Rectal smooth muscle tissue (tissue), 1 donor: ENCODE measurements around the gene P2RY12.

Experiments used
- H3K27ac ChIP-seq: one replicate; pipeline ENCODE4 v1.7.0; 2013; ENCODE audit warnings: low read depth, low read length, inconsistent platforms
- H3K27me3 ChIP-seq: one replicate; pipeline ENCODE4 v1.7.0; 2013; ENCODE audit warnings: low read length; ENCODE audit not compliant: control insufficient read depth, insufficient read depth
- H3K36me3 ChIP-seq: one replicate; pipeline ENCODE4 v1.7.0; 2013; ENCODE audit warnings: low read length; ENCODE audit not compliant: control insufficient read depth, insufficient read depth
- H3K4me1 ChIP-seq: one replicate; pipeline ENCODE4 v1.7.0; 2013; ENCODE audit warnings: low read length; ENCODE audit not compliant: control insufficient read depth, insufficient read depth
- H3K4me3 ChIP-seq: one replicate; pipeline ENCODE4 v1.7.0; 2013; ENCODE audit warnings: low read length
- H3K9ac ChIP-seq: one replicate; pipeline ENCODE4 v1.7.0; 2013; ENCODE audit warnings: low read length

P2RY12 gene

GRCh38 chr3:151328298-151328995, 56.1 kb downstream of the P2RY12 start:
- Histone ChIP-seq H3K27ac (no peak overlapping the region), H3K9ac (no peak overlapping the region), H3K36me3 (no peaks in the 10 kb centered on the region), H3K4me1 (no peaks in the 10 kb centered on the region), H3K27me3 (no peaks in the 10 kb centered on the region), H3K4me3 (peak overlapping the region; percentile 27)

- Histone ChIP-seq H3K4me1 (no peaks in the 10 kb centered on the region), H3K27me3 (no peaks in the 10 kb centered on the region), H3K9ac (no peak overlapping the region), H3K27ac (no peak overlapping the region), H3K4me3 (no peak overlapping the region), H3K36me3 (no peaks in the 10 kb centered on the region)
Observed at GRCh38 chr3:151327571-151328198, 56.9 kb downstream of the P2RY12 start.

- Histone ChIP-seq H3K9ac (no peak overlapping the region), H3K4me3 (no peak overlapping the region), H3K27me3 (no peaks in the 10 kb centered on the region), H3K27ac (no peak overlapping the region), H3K36me3 (no peaks in the 10 kb centered on the region), H3K4me1 (no peaks in the 10 kb centered on the region)
Observed at GRCh38 chr3:151322511-151322910, 62.0 kb downstream of the P2RY12 start.

- Histone ChIP-seq H3K27ac (no peak overlapping the region), H3K4me1 (no peaks in the 10 kb centered on the region), H3K27me3 (no peaks in the 10 kb centered on the region), H3K36me3 (no peaks in the 10 kb centered on the region), H3K4me3 (no peak overlapping the region), H3K9ac (no peak overlapping the region)
Observed at GRCh38 chr3:151321526-151321925, 63.0 kb downstream of the P2RY12 start.

- Histone ChIP-seq H3K4me1 (no peaks in the 10 kb centered on the region), H3K4me3 (no peak overlapping the region), H3K27ac (no peak overlapping the region), H3K9ac (no peak overlapping the region), H3K36me3 (no peaks in the 10 kb centered on the region), H3K27me3 (no peaks in the 10 kb centered on the region)
Observed at GRCh38 chr3:151320131-151320530, 64.4 kb downstream of the P2RY12 start.

GRCh38 chr3:151319628-151320027, 64.9 kb downstream of the P2RY12 start:
- no peaks in the 10 kb centered on the region for H3K4me1 ChIP-seq
- H3K36me3 ChIP-seq: no peaks in the 10 kb centered on the region
- no peaks in the 10 kb centered on the region for H3K27me3 ChIP-seq
- no peak overlapping the region for H3K4me3 ChIP-seq
- H3K27ac ChIP-seq: no peak overlapping the region
- H3K9ac ChIP-seq: no peak overlapping the region

GRCh38 chr3:151318991-151319390, 65.6 kb downstream of the P2RY12 start:
- H3K9ac ChIP-seq: no peak overlapping the region
- no peak overlapping the region for H3K4me3 ChIP-seq
- H3K27ac ChIP-seq: no peak overlapping the region
- no peaks in the 10 kb centered on the region for H3K4me1 ChIP-seq
- no peaks in the 10 kb centered on the region for H3K36me3 ChIP-seq
- no peaks in the 10 kb centered on the region for H3K27me3 ChIP-seq

GRCh38 chr3:151318313-151318712, 66.2 kb downstream of the P2RY12 start:
- Histone ChIP-seq H3K4me1 (no peaks in the 10 kb centered on the region), H3K9ac (no peak overlapping the region), H3K36me3 (no peaks in the 10 kb centered on the region), H3K27me3 (no peaks in the 10 kb centered on the region), H3K27ac (no peak overlapping the region), H3K4me3 (no peak overlapping the region)

- Histone ChIP-seq H3K9ac (no peak within 1 kb of the TSS), H3K4me1 (no peaks in the 10 kb centered on the region), H3K36me3 (no peaks in the 10 kb centered on the region), H3K27ac (no peak within 1 kb of the TSS), H3K27me3 (no peaks in the 10 kb centered on the region), H3K4me3 (no peak within 1 kb of the TSS)
Observed at GRCh38 chr3:151316267-151316991, 68.1 kb downstream of the P2RY12 start, which contains the start of gene GPR87. GPR87 (minus strand) TSS chr3:151316820; CDS start chr3:151300100, 16,720 bp downstream.

GRCh38 chr3:151315846-151316245, 68.7 kb downstream of the P2RY12 start:
- no peaks in the 10 kb centered on the region for H3K27me3 ChIP-seq
- H3K4me3 ChIP-seq: no peak overlapping the region
- H3K27ac ChIP-seq: no peak overlapping the region
- H3K36me3 ChIP-seq: no peaks in the 10 kb centered on the region
- no peak overlapping the region for H3K9ac ChIP-seq
- no peaks in the 10 kb centered on the region for H3K4me1 ChIP-seq

- Histone ChIP-seq H3K9ac (no peak overlapping the region), H3K36me3 (no peaks in the 10 kb centered on the region), H3K4me3 (no peak overlapping the region), H3K4me1 (no peaks in the 10 kb centered on the region), H3K27ac (no peak overlapping the region), H3K27me3 (no peaks in the 10 kb centered on the region)
Observed at GRCh38 chr3:151315136-151315535, 69.4 kb downstream of the P2RY12 start.

- H3K4me3 ChIP-seq: no peak overlapping the region
- H3K4me1 ChIP-seq: no peaks in the 10 kb centered on the region
- no peak overlapping the region for H3K9ac ChIP-seq
- H3K27ac ChIP-seq: no peak overlapping the region
- no peaks in the 10 kb centered on the region for H3K27me3 ChIP-seq
- no peaks in the 10 kb centered on the region for H3K36me3 ChIP-seq
Observed at GRCh38 chr3:151314593-151314992, 70.0 kb downstream of the P2RY12 start.
